Measurements from ENCODE around the gene RPP14. TPM values are rescaled to one million over a fixed set of nuclear protein-coding genes. Genes with fewer than 3 reads are reported as not detected.
"Not testable (repeated sequence)": the region's sequence is repeated elsewhere in the genome, so short reads cannot be mapped to it uniquely, and the experiment has no call there.

The RPP14 gene
- total RNA-seq (2014; rRNA removed; shearing (Covaris generic)): 13.0 and 22.0 TPM in 2 replicates

- peaks cover 9% of the 10 kb centered on the region for H3K36me3 ChIP-seq (replicated peaks; ENCODE audit: control insufficient read depth, insufficient read depth, low read length)
- H3K27me3 ChIP-seq (ENCODE audit: control insufficient read depth, insufficient read depth, low read length): no peaks in the 10 kb centered on the region; the same call in 1 of the 2 replicates
- H3K4me3 ChIP-seq (ENCODE audit: insufficient read depth, low read depth, low read length): peak within 1 kb of the TSS; percentile 88
- peak; percentile 96 for DNase-seq
Observed at GRCh38 chr3:58305882-58306711, at the start of gene RPP14, which contains the start of gene HTD2. Gene RPP14, plus strand, starts transcription at chr3:58306245. Its CDS starts 4,085 bp downstream, at chr3:58310330. Gene HTD2, plus strand, starts transcription at chr3:58306520. Its CDS starts 11,094 bp downstream, at chr3:58317614.

GRCh38 chr3:58256511-58256910 lies 49.5 kb upstream of the RPP14 start:
- no peaks in the 10 kb centered on the region for H3K27me3 ChIP-seq (ENCODE audit: control insufficient read depth, insufficient read depth, low read length)
- H3K36me3 ChIP-seq (replicated peaks; ENCODE audit: control insufficient read depth, insufficient read depth, low read length): no peaks in the 10 kb centered on the region
- H3K4me3 ChIP-seq (ENCODE audit: insufficient read depth, low read depth, low read length): no peak overlapping the region
- no peak for DNase-seq

GRCh38 chr3:58258392-58259055 lies 47.5 kb upstream of the RPP14 start:
- no peak for DNase-seq
- Histone ChIP-seq H3K27me3 (ENCODE audit: control insufficient read depth, insufficient read depth, low read length) (no peaks in the 10 kb centered on the region), H3K4me3 (ENCODE audit: insufficient read depth, low read depth, low read length) (no peak overlapping the region), H3K36me3 (replicated peaks; ENCODE audit: control insufficient read depth, insufficient read depth, low read length) (no peaks in the 10 kb centered on the region)

DNA sequence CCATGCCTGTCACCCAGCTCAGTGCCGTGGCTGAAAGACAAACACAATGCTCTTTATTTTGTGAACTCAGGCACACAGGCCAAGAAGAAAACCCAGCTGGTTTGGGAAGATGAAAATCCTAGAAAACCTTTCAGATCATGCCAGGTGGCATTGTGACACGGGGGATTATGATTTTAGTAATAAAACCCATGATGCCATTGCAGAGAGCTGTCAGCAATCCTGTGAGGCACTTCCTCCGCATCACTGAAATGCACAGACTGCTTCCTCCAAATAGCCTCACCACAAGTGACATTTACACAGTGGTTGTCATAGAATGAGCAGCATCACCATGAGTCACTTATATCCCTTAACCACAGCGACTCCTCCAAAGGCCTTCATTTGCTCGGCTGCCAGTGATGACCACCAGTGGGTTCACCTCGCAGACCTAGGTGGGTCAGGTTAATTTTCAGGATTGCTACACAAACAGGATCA lies 45.7 kb upstream of the RPP14 start:
- no peaks in the 10 kb centered on the region for H3K27me3 ChIP-seq (ENCODE audit: control insufficient read depth, insufficient read depth, low read length)
- H3K36me3 ChIP-seq (replicated peaks; ENCODE audit: control insufficient read depth, insufficient read depth, low read length): no peaks in the 10 kb centered on the region
- DNase-seq: no peak
- no peak overlapping the region for H3K4me3 ChIP-seq (ENCODE audit: insufficient read depth, low read depth, low read length)

GRCh38 chr3:58260733-58261132 lies 45.3 kb upstream of the RPP14 start:
- DNase-seq: no peak
- Histone ChIP-seq H3K27me3 (ENCODE audit: control insufficient read depth, insufficient read depth, low read length) (no peaks in the 10 kb centered on the region), H3K4me3 (ENCODE audit: insufficient read depth, low read depth, low read length) (no peak overlapping the region), H3K36me3 (replicated peaks; ENCODE audit: control insufficient read depth, insufficient read depth, low read length) (no peaks in the 10 kb centered on the region)

- no peaks in the 10 kb centered on the region for H3K36me3 ChIP-seq (replicated peaks; ENCODE audit: control insufficient read depth, insufficient read depth, low read length)
- no peaks in the 10 kb centered on the region for H3K27me3 ChIP-seq (ENCODE audit: control insufficient read depth, insufficient read depth, low read length)
- no peak for DNase-seq
- H3K4me3 ChIP-seq (ENCODE audit: insufficient read depth, low read depth, low read length): no peak overlapping the region
Observed at GRCh38 chr3:58261954-58262666, 43.9 kb upstream of the RPP14 start.

DNA sequence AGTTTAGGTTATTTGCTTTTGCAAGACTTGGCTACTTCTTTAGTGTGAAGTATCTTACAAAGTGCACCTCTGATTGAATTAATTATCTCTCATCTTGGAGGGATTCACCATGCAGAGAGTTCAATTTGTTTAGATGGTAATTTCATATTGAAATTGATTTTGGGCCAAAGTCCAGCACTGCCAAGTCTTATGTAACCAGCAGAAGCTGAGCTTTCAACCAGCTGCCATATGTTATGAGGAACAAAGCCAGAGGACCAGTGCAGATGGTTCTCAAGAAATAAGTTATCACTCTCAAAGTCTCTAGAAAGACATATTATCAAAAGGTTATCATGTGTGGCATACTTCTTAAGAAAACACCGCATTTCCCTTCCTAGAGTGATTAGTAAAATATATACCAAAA lies 39.5 kb upstream of the RPP14 start:
- Histone ChIP-seq H3K36me3 (replicated peaks; ENCODE audit: control insufficient read depth, insufficient read depth, low read length) (no peaks in the 10 kb centered on the region), H3K4me3 (ENCODE audit: insufficient read depth, low read depth, low read length) (no peak overlapping the region), H3K27me3 (ENCODE audit: control insufficient read depth, insufficient read depth, low read length) (no peaks in the 10 kb centered on the region)
- DNase-seq: no peak

DNA sequence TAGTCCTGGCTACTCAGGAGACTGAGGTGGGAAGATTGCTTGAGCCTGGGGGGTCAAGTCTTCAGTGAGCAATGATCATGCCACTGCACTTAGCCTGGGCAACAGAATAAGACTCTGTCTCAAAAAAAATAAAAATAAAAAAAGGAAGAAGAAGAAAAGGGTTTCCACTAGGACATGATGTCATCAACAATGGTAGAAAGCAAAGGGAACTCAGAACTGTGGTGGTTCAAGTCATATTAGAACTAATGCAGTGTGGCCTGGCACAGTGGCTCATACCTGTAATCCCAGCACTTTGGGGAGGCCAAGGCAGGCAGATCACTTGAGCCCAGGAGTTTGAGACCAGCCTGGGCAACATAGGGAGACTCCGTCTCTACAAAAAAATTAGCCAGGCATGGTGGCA lies 38.5 kb upstream of the RPP14 start:
- not testable (repeated sequence) for H3K4me3 ChIP-seq (ENCODE audit: insufficient read depth, low read depth, low read length); H3K27me3 ChIP-seq (ENCODE audit: control insufficient read depth, insufficient read depth, low read length); H3K36me3 ChIP-seq (replicated peaks; ENCODE audit: control insufficient read depth, insufficient read depth, low read length); DNase-seq

GRCh38 chr3:58269356-58269755 lies 36.7 kb upstream of the RPP14 start:
- no peak overlapping the region for H3K4me3 ChIP-seq (ENCODE audit: insufficient read depth, low read depth, low read length)
- no peaks in the 10 kb centered on the region for H3K27me3 ChIP-seq (ENCODE audit: control insufficient read depth, insufficient read depth, low read length)
- no peak for DNase-seq
- H3K36me3 ChIP-seq (replicated peaks; ENCODE audit: control insufficient read depth, insufficient read depth, low read length): no peaks in the 10 kb centered on the region

DNA sequence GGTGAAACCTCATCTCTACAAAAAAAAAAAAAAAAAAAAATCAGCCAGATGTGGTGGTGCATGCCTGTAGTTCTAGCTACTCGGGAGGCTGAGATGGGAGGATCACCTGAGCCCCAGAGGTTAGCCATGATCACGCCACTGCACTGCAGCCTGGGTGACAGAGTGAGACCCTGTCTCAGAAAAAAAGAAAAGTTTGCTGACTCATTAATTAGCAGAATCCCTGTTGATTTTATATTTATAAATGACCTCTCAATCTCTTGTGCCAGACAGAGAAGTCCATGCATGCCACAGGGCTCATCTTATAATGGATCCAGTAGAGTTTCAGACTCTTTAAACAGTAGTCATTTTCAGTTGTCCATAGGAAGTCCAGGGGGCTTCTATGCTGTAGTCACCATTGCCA lies 35.6 kb upstream of the RPP14 start:
- no peaks in the 10 kb centered on the region for H3K36me3 ChIP-seq (replicated peaks; ENCODE audit: control insufficient read depth, insufficient read depth, low read length)
- no peaks in the 10 kb centered on the region for H3K27me3 ChIP-seq (ENCODE audit: control insufficient read depth, insufficient read depth, low read length)
- no peak overlapping the region for H3K4me3 ChIP-seq (ENCODE audit: insufficient read depth, low read depth, low read length)
- no peak for DNase-seq

DNA sequence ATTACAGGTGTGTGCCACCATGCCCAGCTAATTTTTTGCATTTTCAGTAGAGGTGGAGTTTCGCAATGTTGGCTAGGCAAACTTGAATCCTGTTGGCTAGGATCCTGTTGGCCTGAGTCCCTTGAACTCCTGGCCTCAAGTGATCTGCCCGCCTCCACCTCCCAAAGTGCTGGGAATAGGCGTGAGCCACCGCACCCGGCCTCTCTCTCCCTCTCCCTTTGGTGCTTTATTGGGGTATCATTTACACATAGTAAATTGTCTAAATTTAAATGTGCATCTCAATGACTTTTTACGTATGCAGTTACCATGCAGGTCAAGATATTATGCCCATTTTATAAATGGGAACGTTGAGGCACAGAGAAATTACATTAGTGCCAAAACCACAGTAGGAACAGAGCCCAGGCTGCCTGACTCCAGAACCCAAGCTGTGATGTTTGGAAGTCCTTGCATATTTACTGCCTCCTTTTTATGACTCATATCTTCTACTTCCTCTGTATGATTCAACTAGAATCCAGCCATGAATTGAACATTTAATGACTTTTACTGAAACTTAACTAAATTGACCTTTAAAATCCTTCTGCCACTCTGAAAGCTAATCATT lies 34.0 kb upstream of the RPP14 start:
- no peaks in the 10 kb centered on the region for H3K36me3 ChIP-seq (replicated peaks; ENCODE audit: control insufficient read depth, insufficient read depth, low read length)

GRCh38 chr3:58272891-58273290 lies 33.2 kb upstream of the RPP14 start:
- Histone ChIP-seq H3K4me3 (ENCODE audit: insufficient read depth, low read depth, low read length) (no peak overlapping the region), H3K27me3 (ENCODE audit: control insufficient read depth, insufficient read depth, low read length) (no peaks in the 10 kb centered on the region), H3K36me3 (replicated peaks; ENCODE audit: control insufficient read depth, insufficient read depth, low read length) (no peaks in the 10 kb centered on the region)
- DNase-seq: no peak

More for the DNA sequence above, 34.0 kb upstream of the RPP14 start:
- no peak overlapping the region for H3K4me3 ChIP-seq (ENCODE audit: insufficient read depth, low read depth, low read length)
- DNase-seq: no peak
- no peaks in the 10 kb centered on the region for H3K27me3 ChIP-seq (ENCODE audit: control insufficient read depth, insufficient read depth, low read length)

DNA sequence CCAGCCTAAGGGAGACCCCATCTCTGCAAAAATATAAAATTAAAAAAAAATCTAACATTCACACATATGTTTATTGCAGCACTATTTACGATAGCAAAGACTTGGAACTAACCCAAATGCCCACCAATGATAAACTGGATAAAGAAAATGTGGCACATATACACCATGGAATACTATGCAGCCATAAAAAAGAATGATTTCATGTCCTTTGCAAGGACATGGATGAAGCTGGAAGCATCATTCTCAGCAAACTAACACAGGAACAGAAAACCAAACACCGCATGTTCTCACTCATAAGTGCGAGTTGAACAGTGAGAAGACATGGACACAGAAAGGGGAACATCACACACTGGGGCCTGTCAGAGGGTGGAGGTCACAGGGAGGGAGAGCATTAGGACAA lies 32.7 kb upstream of the RPP14 start:
- not testable (repeated sequence) for H3K36me3 ChIP-seq (replicated peaks; ENCODE audit: control insufficient read depth, insufficient read depth, low read length); H3K27me3 ChIP-seq (ENCODE audit: control insufficient read depth, insufficient read depth, low read length); DNase-seq; H3K4me3 ChIP-seq (ENCODE audit: insufficient read depth, low read depth, low read length)

DNA sequence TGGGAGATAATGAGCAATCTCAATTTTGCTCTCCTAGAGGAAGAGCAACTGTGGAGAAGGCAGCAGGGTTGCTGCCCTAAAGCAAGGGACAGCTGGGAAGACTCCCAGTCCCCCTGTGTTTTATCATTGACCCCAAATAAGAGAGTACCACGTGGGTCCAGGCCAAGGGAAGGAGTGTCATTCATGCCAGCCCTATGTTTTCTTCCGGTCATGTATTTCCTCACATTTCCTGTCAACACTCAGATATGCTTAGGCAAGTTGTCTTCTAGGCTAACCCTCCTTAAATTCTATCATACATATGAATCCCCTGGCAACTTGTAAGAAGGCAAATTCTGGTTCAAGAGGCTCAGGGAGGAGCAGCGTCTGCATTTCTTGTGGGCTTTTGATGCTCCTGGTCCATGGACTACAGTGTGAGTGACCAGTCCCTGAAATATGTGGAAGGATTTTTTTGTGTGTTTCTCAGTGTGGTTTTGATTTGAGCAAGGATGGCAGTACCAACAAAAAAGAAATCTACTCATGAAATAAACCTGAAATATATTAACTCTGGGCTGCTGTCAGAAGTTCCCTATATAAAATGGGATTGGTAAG lies 31.9 kb upstream of the RPP14 start:
- no peak for DNase-seq
- no peaks in the 10 kb centered on the region for H3K27me3 ChIP-seq (ENCODE audit: control insufficient read depth, insufficient read depth, low read length)
- no peaks in the 10 kb centered on the region for H3K36me3 ChIP-seq (replicated peaks; ENCODE audit: control insufficient read depth, insufficient read depth, low read length)
- H3K4me3 ChIP-seq (ENCODE audit: insufficient read depth, low read depth, low read length): no peak overlapping the region

Measured in H7 (cell line).